ENCODE data around the gene OR51S1.
"Not testable (repeated sequence)": the region's sequence is repeated elsewhere in the genome, so short reads cannot be mapped to it uniquely, and the experiment has no call there.

OR51S1 gene

DNA sequence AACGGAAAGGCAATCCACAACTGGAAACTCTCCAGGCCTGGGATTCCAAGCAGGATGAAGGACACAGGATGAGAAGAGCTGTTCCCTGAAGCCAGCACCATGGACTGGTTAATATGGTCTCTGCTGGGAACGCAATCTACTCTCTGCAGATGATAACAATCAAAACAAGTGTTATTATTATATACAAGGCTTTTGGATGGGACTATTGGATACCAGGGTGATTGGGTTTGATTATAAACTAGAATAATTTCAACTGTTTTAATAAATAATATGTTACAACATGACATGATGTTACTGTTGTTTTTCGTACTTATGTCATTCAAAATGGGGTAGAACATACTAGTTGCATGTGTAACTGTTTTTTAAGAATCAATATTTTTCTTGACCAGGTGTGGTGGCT, 44.7 kb downstream of the OR51S1 start, which contains the start of gene OR52R1:
OR52R1 (minus strand) TSS at position 101 of the 400 bp plus-strand sequence; CDS start at position 101, 0 bp downstream.
- no peak for DNase-seq

- not testable (repeated sequence) for DNase-seq
These were observed 47.7 kb downstream of the OR51S1 start for GRCh38 chr11:4801316-4801715.

GRCh38 chr11:4798427-4799183, 50.4 kb downstream of the OR51S1 start:
- DNase-seq = no peak

Data from MV-4-11 (cell line).